Adrenal gland (tissue), 12 donors: ENCODE measurements around the gene TRAF3. TPM values are rescaled to one million over a fixed set of nuclear protein-coding genes. Genes with fewer than 3 reads are reported as not detected.

Experiments
- DNase-seq, 7 donors: peaks; one replicate each; pipeline ENCODE4 v3.0.0-alpha.2; 2019 to 2020
- H3K27ac ChIP-seq, 5 donors: fragments of 200-600 bp; sonication (generic) in 4 of 5; 1 replicate in 3 of 5; 2 replicates in 2 of 5; pipeline versions ENCODE4 v1.5.1 to v1.8.0; 2016 to 2020; ENCODE audit warnings: mild to moderate bottlenecking in 1 of 5
- H3K27me3 ChIP-seq: fragments of 200-600 bp; 2 replicates; pipeline ENCODE4 v1.8.0; 2021
- H3K36me3 ChIP-seq, 2 donors: fragments of 200-600 bp; replicated peaks in 1 of 2; 1 replicate in 1 of 2; 2 replicates in 1 of 2; pipeline versions ENCODE4 v1.5.1 to v1.8.0; 2018 to 2022
- H3K4me1 ChIP-seq, 2 donors: fragments of 200-600 bp; replicated peaks in 1 of 2; 1 replicate in 1 of 2; 2 replicates in 1 of 2; pipeline versions ENCODE4 v1.5.1 to v1.8.0; 2018 to 2021
- H3K4me3 ChIP-seq, 4 donors: fragments of 200-600 bp; sonication (generic) in 3 of 4; one replicate each; pipeline ENCODE4 v1.5.1; 2016 to 2018
- H3K9me3 ChIP-seq, 3 donors: fragments of 200-600 bp; sonication (generic) in 1 of 3; replicated peaks in 1 of 3; 1 replicate in 2 of 3; 2 replicates in 1 of 3; pipeline versions ENCODE4 v1.5.1 to v1.8.0; 2016 to 2021
- CTCF ChIP-seq, 6 experiments: fragments of 450-650 bp in 4 of 6; fragments of 200-600 bp in 2 of 6; sonication (generic) in 1 of 6; IDR thresholded peaks; 1 replicate in 5 of 6; 2 replicates in 1 of 6; pipeline versions ENCODE4 v1.5.1 to v1.8.0; 2016 to 2021; ENCODE audit warnings: antibody characterized with exemption in 6 of 6, mild to moderate bottlenecking in 2 of 6, moderate library complexity in 1 of 6
- POLR2A ChIP-seq, 2 donors: fragments of 450-650 bp; IDR thresholded peaks; one replicate each; pipeline ENCODE4 v1.6.1; 2017; ENCODE audit warnings: antibody characterized with exemption in 2 of 2, mild to moderate bottlenecking in 2 of 2, moderate library complexity in 1 of 2
- WGBS, 4 donors: extraction: QIAGEN DNeasy Blood & Tissue Kit in 2 of 4; methylation state at CpG; one replicate each; pipeline versions ENCODE4 v1.1.5 to v1.1.7; 2013 to 2017; 5-methylcytosine and 5-hydroxymethylcytosine counted together
- intact Hi-C, 2 donors: fragments of 100-400 bp; cut with DNase I; formaldehyde crosslinking; loops; one replicate each; pipeline versions ENCODE4 v1.14.1 to v1.15.0; 2022 to 2023
- polyA plus RNA-seq, 3 donors: library from polyadenylated mRNA; stranded (reverse); fragments of 200-250 nt in 2 of 3; fragments of 350-450 nt in 1 of 3; fragmentation: Illumina TruSeq in 1 of 3; extraction: RNeasy Lipid Tissue Mini Kit (QIAGEN cat#74804) in 1 of 3; gene quantifications; one replicate each; pipeline ENCODE4 v1.2.3, GENCODE V29; 2013 to 2014
- total RNA-seq, 9 donors: library from RNA; depleted of rRNA in 4 of 9; stranded (reverse); fragments of >200 nt in 4 of 9; fragments of 120-200 nt in 1 of 9; fragmentation: NEBNext Ultra II Directional in 1 of 9; extraction: Animal tissue kit (Norgen Biotek cat#: 25700) in 1 of 9; gene quantifications; one replicate each; pipeline versions ENCODE4 v1.1.0 to v1.2.4, GENCODE V29; 2013 to 2023
- donor health status: healthy with polysubstance abuse.
- donor health status: Bipolar disorder and iron deficiency.
- donor health status: DM: yes; HTN: yes; CAD: no.
- donor health status: DM: no; HTN: no; CAD: no.
- donor health status: DM: no; HTN: no; CAD: no.
- donor health status: DM: yes; HTN: yes; CAD: no.

Gene TRAF3
- total and polyA plus RNA-seq, 12 donors, result 3.7 to 14.5 (median 9.8) TPM

DNA sequence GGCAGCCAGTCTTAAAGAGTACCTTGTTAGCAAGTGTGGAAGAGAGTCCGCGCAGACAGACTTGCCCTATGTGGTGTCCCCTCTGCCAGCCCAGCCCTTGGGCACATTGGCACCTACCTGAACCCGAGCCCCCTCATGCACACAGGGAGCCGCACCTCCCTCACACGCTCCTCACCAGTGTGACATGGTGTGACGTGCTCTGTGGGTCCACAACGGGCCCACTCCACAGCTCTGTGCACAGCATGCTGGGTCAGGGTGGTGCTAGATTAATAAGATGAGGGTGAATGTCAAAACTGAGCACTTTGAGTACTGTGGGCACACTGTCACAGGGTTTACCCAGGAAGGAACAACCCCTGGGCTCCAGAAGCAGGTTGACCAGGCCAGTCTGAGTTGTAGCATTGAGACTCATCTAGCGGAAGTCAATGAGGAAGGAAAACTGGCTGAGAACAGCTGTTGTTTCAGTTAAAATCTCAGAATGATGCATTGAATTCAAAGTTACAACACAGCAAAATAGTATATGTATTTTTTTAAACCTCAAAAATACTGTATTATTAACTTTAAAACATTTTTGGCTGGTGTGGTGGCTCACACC is 91.8 kb downstream of the TRAF3 start:
- Histone ChIP-seq H3K9me3 (no peaks in the 10 kb centered on the region), H3K36me3 (peaks cover 0 to 19% of the 10 kb centered on the region in 2 donors), H3K4me3 (no peak overlapping the region), H3K4me1 (no peaks in the 10 kb centered on the region), H3K27me3 (no peaks in the 10 kb centered on the region), H3K27ac (no peak overlapping the region)
- intact Hi-C loops, result no loop called here
- WGBS, 4 donors, result 88 to 96% (median 95%) methylated on average over 7 to 8 of the region's 8 CpGs
- DNase-seq, result peak in 1 of 7 donors; percentile 19
- TF ChIP-seq CTCF (IDR thresholded peaks at IDR 0.05) (no peak), POLR2A (IDR thresholded peaks at IDR 0.05) (no peak)

DNA sequence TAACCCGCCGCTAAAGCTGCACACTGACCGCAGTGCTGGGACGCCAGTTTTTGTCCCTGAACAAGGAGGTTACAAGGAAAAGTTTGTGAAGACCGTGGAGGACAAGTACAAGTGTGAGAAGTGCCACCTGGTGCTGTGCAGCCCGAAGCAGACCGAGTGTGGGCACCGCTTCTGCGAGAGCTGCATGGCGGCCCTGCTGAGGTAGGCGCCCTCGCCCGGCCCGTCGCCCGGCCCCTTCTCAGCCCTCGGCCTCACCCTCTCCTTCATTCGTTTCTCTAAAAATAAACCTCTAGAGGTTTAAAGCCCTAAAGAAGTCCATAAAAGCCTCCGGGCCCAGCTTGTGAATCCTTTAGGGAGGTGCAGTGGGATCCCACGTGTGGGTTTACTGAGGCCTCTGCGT is 93.0 kb downstream of the TRAF3 start:
- H3K27me3 ChIP-seq, result no peaks in the 10 kb centered on the region
- intact Hi-C loops, result no loop called here
- no peak overlapping the region for H3K4me3 ChIP-seq
- H3K9me3 ChIP-seq, result no peaks in the 10 kb centered on the region
- no peak for DNase-seq
- 94 to 98% (median 97%) methylated on average over 21 of the region's 21 CpGs for WGBS, 4 donors
- TF ChIP-seq CTCF (IDR thresholded peaks at IDR 0.05), result no peak
- no peak for TF ChIP-seq POLR2A (IDR thresholded peaks at IDR 0.05)
- H3K4me1 ChIP-seq, result no peaks in the 10 kb centered on the region
- H3K27ac ChIP-seq, result no peak overlapping the region
- H3K36me3 ChIP-seq, result peaks cover 0 to 19% of the 10 kb centered on the region in 2 donors

DNA sequence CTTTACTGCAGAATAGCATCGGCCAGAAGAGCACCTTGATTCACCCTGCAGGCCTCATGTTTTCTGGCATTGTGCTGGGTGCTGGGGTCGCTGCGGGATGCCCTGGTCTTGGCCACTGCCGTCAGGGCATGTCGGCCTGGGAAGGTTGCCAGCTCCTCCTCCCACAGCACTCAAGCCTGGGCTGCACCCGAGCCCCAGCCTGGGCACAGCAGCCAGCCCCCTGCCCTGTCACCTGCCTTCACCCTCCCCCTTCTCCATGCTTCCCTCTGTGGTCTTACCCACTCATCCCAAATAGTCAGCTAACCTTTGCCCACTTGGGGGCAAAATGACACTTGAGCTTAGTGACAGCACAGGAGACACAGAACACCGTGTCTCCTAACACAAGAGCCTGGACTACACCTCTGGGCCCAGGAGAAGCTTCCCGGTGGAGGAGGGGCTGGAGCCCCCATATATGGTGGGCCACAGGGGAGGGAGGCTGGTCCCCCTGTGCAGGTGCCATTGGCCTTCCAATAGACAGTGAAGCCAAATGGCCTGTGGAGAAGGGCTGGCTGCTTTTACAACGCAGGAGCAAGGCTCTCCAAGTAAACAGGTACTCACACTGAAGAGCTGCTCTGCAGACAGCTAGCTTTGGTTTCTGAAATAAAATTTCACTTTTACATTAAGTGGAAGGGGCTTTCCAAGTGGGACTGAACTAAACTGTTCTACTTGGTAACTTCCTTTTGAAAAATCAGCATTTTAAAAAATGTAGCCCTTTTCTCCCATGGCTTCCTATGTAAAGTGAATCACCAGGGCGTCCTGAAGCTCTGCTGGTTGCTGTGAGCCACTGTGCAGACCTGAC is 94.0 kb downstream of the TRAF3 start:
- TF ChIP-seq POLR2A (IDR thresholded peaks at IDR 0.05) (no peak), CTCF (IDR thresholded peaks at IDR 0.05) (no peak)
- DNase-seq, result no peak
- WGBS, 4 donors, result 86 to 96% (median 91%) methylated on average over 5 to 10 of the region's 10 CpGs
- Histone ChIP-seq H3K27me3 (no peaks in the 10 kb centered on the region), H3K36me3 (peaks cover 0 to 23% of the 10 kb centered on the region in 2 donors), H3K9me3 (no peaks in the 10 kb centered on the region), H3K4me3 (no peak overlapping the region), H3K4me1 (no peaks in the 10 kb centered on the region), H3K27ac (no peak overlapping the region)
- intact Hi-C loops, result no loop called here

GRCh38 chr14:102872020-102872419 is 94.8 kb downstream of the TRAF3 start:
- WGBS, 4 donors, result 95% methylated on average over 5 of the region's 5 CpGs
- Histone ChIP-seq H3K9me3 (no peaks in the 10 kb centered on the region), H3K27ac (no peak overlapping the region), H3K4me3 (no peak overlapping the region), H3K36me3 (peaks cover 0 to 30% of the 10 kb centered on the region in 2 donors), H3K27me3 (no peaks in the 10 kb centered on the region), H3K4me1 (no peaks in the 10 kb centered on the region)
- no peak for DNase-seq
- no peak for TF ChIP-seq POLR2A (IDR thresholded peaks at IDR 0.05)
- no peak for TF ChIP-seq CTCF (IDR thresholded peaks at IDR 0.05)
- intact Hi-C loops, result no loop called here
